ENCODE data around the gene SNX8.

Gene SNX8

DNA sequence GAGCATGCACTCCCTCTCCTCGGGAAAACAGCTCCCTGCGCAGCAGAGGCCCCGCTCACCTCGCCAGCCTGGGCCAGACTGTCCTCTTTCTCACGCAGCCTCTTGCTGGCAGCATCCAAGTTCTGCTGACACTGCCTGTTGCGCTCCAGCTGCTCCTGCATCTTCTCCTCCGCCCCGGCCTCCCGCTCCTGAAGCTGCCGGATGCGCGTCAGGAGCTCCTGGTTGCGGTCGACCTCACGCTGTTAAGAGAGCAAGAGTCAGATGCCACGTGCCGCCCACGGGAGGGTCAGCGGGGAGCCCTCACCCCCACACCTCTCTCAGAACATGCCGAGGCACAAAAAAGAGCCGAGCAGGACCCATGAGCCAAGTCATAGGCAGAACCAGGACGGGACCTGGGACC, 91.7 kb downstream of the SNX8 start:
- TF ChIP-seq, protein P1, sequence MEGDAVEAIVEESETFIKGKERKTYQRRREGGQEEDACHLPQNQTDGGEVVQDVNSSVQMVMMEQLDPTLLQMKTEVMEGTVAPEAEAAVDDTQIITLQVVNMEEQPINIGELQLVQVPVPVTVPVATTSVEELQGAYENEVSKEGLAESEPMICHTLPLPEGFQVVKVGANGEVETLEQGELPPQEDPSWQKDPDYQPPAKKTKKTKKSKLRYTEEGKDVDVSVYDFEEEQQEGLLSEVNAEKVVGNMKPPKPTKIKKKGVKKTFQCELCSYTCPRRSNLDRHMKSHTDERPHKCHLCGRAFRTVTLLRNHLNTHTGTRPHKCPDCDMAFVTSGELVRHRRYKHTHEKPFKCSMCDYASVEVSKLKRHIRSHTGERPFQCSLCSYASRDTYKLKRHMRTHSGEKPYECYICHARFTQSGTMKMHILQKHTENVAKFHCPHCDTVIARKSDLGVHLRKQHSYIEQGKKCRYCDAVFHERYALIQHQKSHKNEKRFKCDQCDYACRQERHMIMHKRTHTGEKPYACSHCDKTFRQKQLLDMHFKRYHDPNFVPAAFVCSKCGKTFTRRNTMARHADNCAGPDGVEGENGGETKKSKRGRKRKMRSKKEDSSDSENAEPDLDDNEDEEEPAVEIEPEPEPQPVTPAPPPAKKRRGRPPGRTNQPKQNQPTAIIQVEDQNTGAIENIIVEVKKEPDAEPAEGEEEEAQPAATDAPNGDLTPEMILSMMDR (IDR thresholded peaks at IDR 0.05; ENCODE audit: extremely low read depth, missing control alignments) = no peak

DNA sequence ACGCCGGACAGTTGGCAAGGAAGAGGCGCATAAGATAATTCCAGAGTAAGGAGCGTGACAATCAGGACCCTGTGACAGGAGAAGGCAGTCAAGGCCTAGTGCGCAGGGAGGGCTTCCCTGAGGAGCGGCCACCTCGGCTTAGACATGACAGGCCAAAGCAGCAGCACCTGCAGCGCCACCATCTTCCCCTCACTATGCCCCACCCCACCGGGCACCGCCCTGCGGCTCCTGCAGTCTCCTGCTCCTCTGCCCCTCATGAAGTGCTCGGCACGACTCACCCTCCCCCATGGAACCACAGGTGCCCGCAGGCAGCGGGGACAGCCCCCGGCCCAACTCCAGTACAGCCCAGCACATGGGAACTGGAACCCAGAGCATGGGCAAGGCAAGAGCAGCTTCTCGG, 93.3 kb downstream of the SNX8 start:
- TF ChIP-seq, protein P1 (IDR thresholded peaks at IDR 0.05; ENCODE audit: extremely low read depth, missing control alignments) = no peak
- DNase-seq (ENCODE audit: low spot score) = no peak

More for the DNA sequence above, 91.7 kb downstream of the SNX8 start:
- DNase-seq (ENCODE audit: low spot score) = no peak

DNA sequence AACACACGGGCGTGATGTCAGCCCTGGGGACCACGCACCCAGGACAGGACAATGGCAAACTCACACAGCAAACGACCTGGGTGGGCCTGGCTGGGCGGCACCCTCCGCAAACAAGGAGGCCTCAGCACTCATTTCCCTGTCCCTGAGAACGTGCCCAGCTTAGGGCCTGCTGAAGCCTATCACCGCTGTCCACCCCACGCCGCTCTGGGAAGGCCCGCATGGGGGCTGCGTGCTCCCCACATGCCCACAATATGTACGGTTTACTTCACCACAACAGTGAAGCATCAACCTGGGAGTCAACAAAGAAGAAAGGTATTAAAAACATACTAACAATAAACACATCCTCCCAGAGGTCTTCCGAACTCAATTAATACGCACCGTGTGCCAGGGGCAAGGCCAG, 93.7 kb downstream of the SNX8 start:
- TF ChIP-seq, protein P1 (IDR thresholded peaks at IDR 0.05; ENCODE audit: extremely low read depth, missing control alignments) = no peak
- DNase-seq (ENCODE audit: low spot score) = no peak

DNA sequence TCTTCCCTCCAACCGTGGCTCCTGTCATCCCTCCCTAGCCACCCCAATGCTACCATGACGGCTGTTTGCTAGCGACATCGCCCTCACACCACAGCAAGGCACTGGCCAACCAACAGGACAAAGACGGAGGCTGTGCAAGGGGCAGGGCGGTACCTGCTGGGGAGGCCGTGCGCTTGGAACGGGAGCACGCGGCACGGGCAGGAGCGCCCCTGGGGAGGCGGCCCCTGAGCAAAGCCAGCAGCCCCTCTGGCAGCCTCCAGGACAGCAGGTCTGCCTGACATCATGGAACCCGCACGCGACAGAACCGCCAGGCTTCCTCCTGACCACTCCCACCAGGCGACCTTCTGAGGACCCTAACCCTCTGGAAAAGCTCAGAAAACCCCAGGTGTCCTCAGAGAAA, 94.2 kb downstream of the SNX8 start:
- TF ChIP-seq, protein P1 (IDR thresholded peaks at IDR 0.05; ENCODE audit: extremely low read depth, missing control alignments) = no peak

DNA sequence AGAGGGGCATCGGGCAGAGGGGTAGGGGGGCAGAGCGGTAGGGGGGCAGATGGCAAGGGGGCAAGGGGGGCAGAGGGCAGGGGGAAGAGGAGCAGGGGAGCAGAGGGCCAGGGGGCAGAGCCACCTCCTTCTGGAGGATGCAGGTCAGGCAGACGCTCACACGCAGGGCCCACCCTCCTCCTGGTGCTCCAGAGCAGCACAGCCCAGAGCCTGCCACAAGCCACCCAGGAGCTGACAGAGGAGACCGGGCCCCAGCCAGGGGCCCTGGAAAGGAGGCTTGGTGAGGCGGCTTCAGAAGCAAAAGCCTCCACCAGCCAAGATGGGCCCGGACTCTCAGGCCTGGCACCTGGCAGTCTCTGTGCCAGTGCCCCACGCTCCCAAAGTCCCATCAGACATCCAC, 94.6 kb downstream of the SNX8 start:
- no peak for DNase-seq (ENCODE audit: low spot score)
- TF ChIP-seq, protein P1 (IDR thresholded peaks at IDR 0.05; ENCODE audit: extremely low read depth, missing control alignments) = no peak

More for the DNA sequence above, 94.2 kb downstream of the SNX8 start:
- no peak for DNase-seq (ENCODE audit: low spot score)

DNA sequence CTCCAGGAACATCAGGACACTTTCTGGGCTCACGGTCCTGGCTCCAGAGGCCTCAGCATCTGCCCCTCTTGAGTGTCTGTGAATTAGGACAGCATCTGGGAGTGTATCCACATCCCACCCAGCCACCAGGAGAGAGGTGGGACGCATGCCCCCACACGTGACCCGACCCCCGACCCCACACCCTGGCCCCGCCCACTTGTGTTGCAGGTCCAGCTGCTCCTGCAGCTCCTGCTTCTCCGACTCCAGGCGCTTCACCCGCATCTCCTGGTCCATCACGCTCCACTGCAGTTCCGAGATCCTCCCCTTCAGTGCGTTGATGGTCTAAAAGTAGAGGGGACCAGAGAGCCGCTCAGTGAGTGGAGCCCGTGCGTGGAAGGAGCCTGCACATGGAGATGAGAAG, 95.1 kb downstream of the SNX8 start:
- TF ChIP-seq, protein P1 (IDR thresholded peaks at IDR 0.05; ENCODE audit: extremely low read depth, missing control alignments) = no peak
- DNase-seq (ENCODE audit: low spot score) = no peak

DNA sequence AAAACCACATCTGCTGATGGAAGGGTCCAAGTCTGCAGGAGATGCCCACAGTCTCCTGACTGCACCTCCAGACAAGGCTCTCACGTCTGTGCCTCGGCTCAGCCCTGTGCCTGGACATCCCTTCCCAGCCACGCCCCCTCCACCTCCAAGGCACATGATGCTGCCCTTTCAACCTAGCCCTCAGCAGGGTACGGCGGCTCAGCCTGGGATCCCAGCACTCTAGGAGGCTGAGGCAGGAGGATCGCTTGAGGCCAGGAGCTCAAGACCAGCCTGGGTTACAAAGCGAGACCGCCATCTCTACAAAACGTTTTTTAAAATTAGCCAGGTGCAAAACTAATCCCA, 95.8 kb downstream of the SNX8 start:
- DNase-seq (ENCODE audit: low spot score) = no peak
- TF ChIP-seq, protein P1 (IDR thresholded peaks at IDR 0.05; ENCODE audit: extremely low read depth, missing control alignments) = no peak
